IMR-90 (cell line): Measurements from ENCODE around the gene LPAR5. TPM values are rescaled to one million over a fixed set of nuclear protein-coding genes. Genes with fewer than 3 reads are reported as not detected.

Experiments
- ATAC-seq: fragments of 200-7000 bp; cut with Tn5 transposase; 2 replicates; pipeline ENCODE4 v1.9.1; 2020; ENCODE audit warnings: low read depth, mild to moderate bottlenecking, moderate library complexity
- BruUV-seq: library from RNA; stranded (reverse); fragments of 400-500 nt; replicated peaks from 2 replicates; lab custom pipeline; 2021; lab: Mats Ljungman, UMichigan
- CTCF ChIA-PET: fragments of 300-600 bp; formaldehyde crosslinking; extraction: SDS; loops from one replicate; lab custom pipeline; 2021; ENCODE audit warnings: antibody characterized with exemption; lab: Yijun Ruan, JAX
- POLR2A ChIA-PET: fragments of 300-600 bp; sonication (Branson Sonifier 250); formaldehyde crosslinking; loops from one replicate; lab custom pipeline; 2022; ENCODE audit warnings: antibody characterized with exemption; ENCODE audit not compliant: unreplicated experiment; lab: Charles Lee
- DNase-seq: peaks from one replicate; pipeline ENCODE4 v3.0.0; 2013
- H2AFZ ChIP-seq: replicated peaks from 2 replicates; pipeline ENCODE3; 2013; ENCODE audit warnings: low read length, mild to moderate bottlenecking; ENCODE audit not compliant: poor library complexity
- H2AK5ac ChIP-seq: 2 replicates; pipeline ENCODE4 v1.6.1; 2013; ENCODE audit warnings: low read depth, low read length, inconsistent platforms
- H2AK9ac ChIP-seq: replicated peaks from 2 replicates; pipeline ENCODE3; 2013; ENCODE audit warnings: mild to moderate bottlenecking, low read depth, low read length, moderate library complexity; ENCODE audit not compliant: poor library complexity
- H2BK120ac ChIP-seq: 2 replicates; pipeline ENCODE4 v1.6.1; 2013; ENCODE audit warnings: low read depth, low read length, inconsistent platforms
- H2BK15ac ChIP-seq: 3 replicates; pipeline ENCODE4 v1.6.1; 2013; ENCODE audit warnings: low read depth, low read length, inconsistent platforms
- H2BK20ac ChIP-seq: 2 replicates; pipeline ENCODE4 v1.6.1; 2013; ENCODE audit warnings: low read depth, mild to moderate bottlenecking, inconsistent platforms, low read length, moderate library complexity
- H2BK5ac ChIP-seq: 2 replicates; pipeline ENCODE4 v1.6.1; 2013; ENCODE audit warnings: mild to moderate bottlenecking, low read depth, low read length, inconsistent platforms; ENCODE audit not compliant: poor library complexity, severe bottlenecking
- H3K14ac ChIP-seq: replicated peaks from 2 replicates; pipeline ENCODE4 v1.6.1; 2013; ENCODE audit warnings: low read depth, low read length, inconsistent platforms
- H3K18ac ChIP-seq: 2 replicates; pipeline ENCODE4 v1.6.1; 2013; ENCODE audit warnings: low read depth, low read length, control low read depth
- H3K23ac ChIP-seq: 2 replicates; pipeline ENCODE4 v1.6.1; 2013; ENCODE audit warnings: low read depth, low read length, inconsistent platforms
- H3K27ac ChIP-seq: 2 replicates; pipeline ENCODE4 v1.5.1; 2013; ENCODE audit warnings: mild to moderate bottlenecking, control low read depth, low read length; ENCODE audit not compliant: insufficient read depth
- H3K27me3 ChIP-seq: 2 replicates; pipeline ENCODE4 v1.6.1; 2013; ENCODE audit warnings: low read length; ENCODE audit not compliant: control insufficient read depth, insufficient read depth
- H3K36me3 ChIP-seq: 2 replicates; pipeline ENCODE4 v1.6.1; 2013; ENCODE audit warnings: low read length, mixed read lengths; ENCODE audit not compliant: control insufficient read depth, insufficient read depth
- H3K4ac ChIP-seq: 2 replicates; pipeline ENCODE4 v1.6.1; 2013; ENCODE audit warnings: low read depth, low read length, inconsistent platforms
- H3K4me1 ChIP-seq: 2 replicates; pipeline ENCODE4 v1.6.1; 2013; ENCODE audit warnings: low read length, mixed read lengths; ENCODE audit not compliant: control insufficient read depth, insufficient read depth
- H3K4me2 ChIP-seq: 2 replicates; pipeline ENCODE4 v1.6.1; 2013; ENCODE audit warnings: low read depth, mild to moderate bottlenecking, control low read depth, low read length, moderate library complexity
- H3K4me3 ChIP-seq: 2 replicates; pipeline ENCODE4 v1.5.1; 2013; ENCODE audit warnings: low read depth, mild to moderate bottlenecking, control low read depth, low read length, moderate library complexity; ENCODE audit not compliant: insufficient read depth
- H3K56ac ChIP-seq: 2 replicates; pipeline ENCODE4 v1.6.1; 2013; ENCODE audit warnings: low read length, inconsistent platforms; ENCODE audit not compliant: insufficient read depth; ENCODE audit errors: extremely low read depth
- H3K79me1 ChIP-seq, 2 experiments: 2 replicates each; pipeline ENCODE4 v1.6.1; 2013; ENCODE audit warnings: low read length in 2 of 2, inconsistent platforms in 1 of 2, low read depth in 1 of 2
- H3K9ac ChIP-seq: 2 replicates; pipeline ENCODE4 v1.6.1; 2013; ENCODE audit warnings: low read depth, low read length, control low read depth
- H3K9me1 ChIP-seq: 2 replicates; pipeline ENCODE4 v1.6.1; 2013; ENCODE audit warnings: low read length, inconsistent platforms; ENCODE audit not compliant: insufficient read depth
- H3K9me3 ChIP-seq: 2 replicates; pipeline ENCODE4 v1.6.1; 2013; ENCODE audit warnings: low read length; ENCODE audit not compliant: control insufficient read depth, insufficient read depth
- H4K20me1 ChIP-seq: 2 replicates; pipeline ENCODE4 v1.6.1; 2013; ENCODE audit warnings: low read length, inconsistent platforms; ENCODE audit not compliant: insufficient read depth
- H4K5ac ChIP-seq: 2 replicates; pipeline ENCODE4 v1.6.1; 2013; ENCODE audit warnings: mild to moderate bottlenecking, low read depth, low read length, control low read depth
- H4K8ac ChIP-seq, 2 experiments: 2 replicates each; pipeline ENCODE4 v1.6.1; 2013; ENCODE audit warnings: low read depth in 2 of 2, low read length in 2 of 2, control low read depth in 1 of 2, inconsistent platforms in 1 of 2
- H4K91ac ChIP-seq: 2 replicates; pipeline ENCODE4 v1.6.1; 2013; ENCODE audit warnings: low read depth, low read length, inconsistent platforms; ENCODE audit not compliant: insufficient read depth
- CEBPB ChIP-seq: IDR thresholded peaks from 2 replicates; pipeline ENCODE4 v1.6.1; 2012; ENCODE audit warnings: low read depth, low read length, improper control_type of control experiment
- CTCF ChIP-seq: conservative IDR thresholded peaks from 2 replicates; pipeline ENCODE4 v1.5.1; 2012; ENCODE audit warnings: mild to moderate bottlenecking, low read depth, low read length, improper control_type of control experiment
- NFE2L2 ChIP-seq: fragments of 150-350 bp; IDR thresholded peaks from 2 replicates; pipeline ENCODE4 v1.6.1; 2016; ENCODE audit warnings: low read depth, mild to moderate bottlenecking, low read length
- RFX5 ChIP-seq: IDR thresholded peaks from 2 replicates; pipeline ENCODE4 v1.8.0; 2012; ENCODE audit warnings: low read depth, mild to moderate bottlenecking, low read length, moderate library complexity
- WGBS, 2 experiments: methylation state at CpG; one replicate each; pipeline versions ENCODE4 v1.1.5 to v1.1.7; 2013; ENCODE audit warnings: missing lambda C conversion rate in 2 of 2; ENCODE audit not compliant: insufficient read length in 1 of 2; ENCODE audit errors: extremely low coverage in 2 of 2; 5-methylcytosine and 5-hydroxymethylcytosine counted together
- dilution Hi-C: fragments of 300-500 bp; cut with HindIII; formaldehyde crosslinking; loops from one replicate; pipeline ENCODE4 v1.14.3; 2018; ENCODE audit warnings: low sequenced_read_pairs; ENCODE audit not compliant: unreplicated experiment
- in situ Hi-C: fragments of 300-500 bp; cut with MboI; formaldehyde crosslinking; loops from 3 replicates; pipeline ENCODE4 v1.14.3; 2019; ENCODE audit warnings: low sequenced_read_pairs, inconsistent platforms, mixed read lengths
- intact Hi-C: fragments of 100-400 bp; cut with micrococcal nuclease; formaldehyde crosslinking; loops from 2 replicates; pipeline ENCODE4 v1.10.0; 2022
- polyA plus RNA-seq, 3 experiments: library from polyadenylated mRNA; depleted of rRNA; stranded (reverse); fragments of >200 nt; gene quantifications; 2 replicates each; pipeline ENCODE4 v1.2.3, GENCODE V29; 2012; ENCODE audit warnings: low replicate concordance in 1 of 3
- total RNA-seq: library from RNA; depleted of rRNA; stranded (reverse); fragments of >200 nt; gene quantifications from 2 replicates; pipeline ENCODE4 v1.2.3, GENCODE V29; 2012

LPAR5 gene
- total and polyA plus RNA-seq, 2 of the 4 experiments (the other 2 are of a cell fraction), result not detected

GRCh38 chr12:6574576-6575295, 61.0 kb downstream of the LPAR5 start:
- dilution Hi-C loops, result no loop called here
- TF ChIP-seq CEBPB (no peak), CTCF (no peak), RFX5 (no peak), NFE2L2 (no peak)
- H2BK20ac ChIP-seq, result no peak overlapping the region
- H3K4me2 ChIP-seq, result no peak overlapping the region
- H4K8ac ChIP-seq, result no peak overlapping the region
- no peak overlapping the region for H3K9ac ChIP-seq
- no peak overlapping the region for H2AFZ ChIP-seq
- H2BK5ac ChIP-seq, result no peak overlapping the region
- H3K9me3 ChIP-seq, result no peaks in the 10 kb centered on the region
- H3K4me1 ChIP-seq, result no peaks in the 10 kb centered on the region
- H3K27ac ChIP-seq, result no peak overlapping the region
- H4K91ac ChIP-seq, result no peak overlapping the region
- no peaks in the 10 kb centered on the region for H3K27me3 ChIP-seq
- ChIA-PET POLR2A (no interaction called here), CTCF (no interaction called here)
- BruUV-seq, result no TSS peak
- H3K36me3 ChIP-seq, result peaks cover 63% of the 10 kb centered on the region
- no CpG with 5 or more reads among the region's 4 CpGs for WGBS, 2 experiments
- intact Hi-C loops, result no loop called here
- H3K14ac ChIP-seq, result no peak overlapping the region
- H3K23ac ChIP-seq, result no peak overlapping the region
- no peaks in the 10 kb centered on the region; the same call in 1 of the 2 replicates for H4K20me1 ChIP-seq
- no peak overlapping the region for H2AK5ac ChIP-seq
- no peak for DNase-seq
- no peak for ATAC-seq
- no peak overlapping the region for H3K4me3 ChIP-seq
- peaks cover 23 to 28% of the 10 kb centered on the region in 2 experiments for H3K79me1 ChIP-seq
- no peak overlapping the region for H4K5ac ChIP-seq
- H3K9me1 ChIP-seq, result no peaks in the 10 kb centered on the region
- H3K18ac ChIP-seq, result no peak overlapping the region
- in situ Hi-C loops, result loop anchor here (10.0 kb wide), 1 partner anchor 110 kb away; the partner anchor contains the start of gene ZNF384
- no peak overlapping the region for H2BK120ac ChIP-seq
- no peak overlapping the region for H2BK15ac ChIP-seq
- no peak overlapping the region for H2AK9ac ChIP-seq
- no peak overlapping the region for H3K56ac ChIP-seq
- no peak overlapping the region for H3K4ac ChIP-seq
